Measurements from ENCODE around the gene ADSS1. TPM values are rescaled to one million over a fixed set of nuclear protein-coding genes. Genes with fewer than 3 reads are reported as not detected.
"Not testable (repeated sequence)": the region's sequence is repeated elsewhere in the genome, so short reads cannot be mapped to it uniquely, and the experiment has no call there.

Gene ADSS1
- total RNA-seq, 1 experiment from 2014 or later = 10.0 TPM

GRCh38 chr14:104750056-104750752 lies 26.2 kb downstream of the ADSS1 start:
- Mint-ChIP-seq H3K27ac (no peak overlapping the region), H3K36me3 (peaks cover 19% of the 10 kb centered on the region), H3K9me3 (peaks cover 22% of the 10 kb centered on the region), H3K27me3 (ENCODE audit: low read depth) (peaks cover 14% of the 10 kb centered on the region), H3K4me1 (peaks cover 11% of the 10 kb centered on the region), H3K4me3 (no peak overlapping the region)
- DNase-seq (ENCODE audit: low spot score) = no peak
- TF ChIP-seq ZMAT4 (CRISPR knock-in tag; IDR thresholded peaks at IDR 0.05) (no peak), AFF4 (CRISPR knock-in tag; IDR thresholded peaks at IDR 0.05; ENCODE audit: borderline replicate concordance) (no peak), NR2C2 (CRISPR knock-in tag; IDR thresholded peaks at IDR 0.05) (no peak), FOXK1 (CRISPR knock-in tag; IDR thresholded peaks at IDR 0.05) (no peak), NR1H2 (CRISPR knock-in tag; IDR thresholded peaks at IDR 0.05) (no peak), ZNF281 (CRISPR knock-in tag; IDR thresholded peaks at IDR 0.05) (no peak), MYBL2 (CRISPR knock-in tag; IDR thresholded peaks at IDR 0.05) (no peak), JAZF1 (CRISPR knock-in tag; IDR thresholded peaks at IDR 0.05) (no peak), ZNF219 (CRISPR knock-in tag; IDR thresholded peaks at IDR 0.05; ENCODE audit: borderline replicate concordance) (no peak)
- TF ChIP-seq, protein P1, sequence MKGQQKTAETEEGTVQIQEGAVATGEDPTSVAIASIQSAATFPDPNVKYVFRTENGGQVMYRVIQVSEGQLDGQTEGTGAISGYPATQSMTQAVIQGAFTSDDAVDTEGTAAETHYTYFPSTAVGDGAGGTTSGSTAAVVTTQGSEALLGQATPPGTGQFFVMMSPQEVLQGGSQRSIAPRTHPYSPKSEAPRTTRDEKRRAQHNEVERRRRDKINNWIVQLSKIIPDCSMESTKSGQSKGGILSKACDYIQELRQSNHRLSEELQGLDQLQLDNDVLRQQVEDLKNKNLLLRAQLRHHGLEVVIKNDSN (CRISPR knock-in tag; IDR thresholded peaks at IDR 0.05) = no peak
- CTCF ChIA-PET = interaction anchor here (0.8 to 2.4 kb wide), 3 partner anchors 19 to 76 kb away, joined by 4 to 11 read pairs (median 8); no protein-coding TSS in a partner anchor
- POLR2A ChIA-PET = no interaction called here
- no peak for ATAC-seq

- 0 out of 2 replicates have a peak, but pooled peaks have one; percentile 6 for TF ChIP-seq NFYB (CRISPR knock-in tag; conservative IDR thresholded peaks at IDR 0.05; ENCODE audit: low read depth)
- H3K4me1 Mint-ChIP-seq = peaks cover 11% of the 10 kb centered on the region
- POLR2A ChIA-PET; H3K27ac Mint-ChIP-seq; H3K4me3 Mint-ChIP-seq; DNase-seq (ENCODE audit: low spot score); ATAC-seq: not testable (repeated sequence)
- H3K36me3 Mint-ChIP-seq = peaks cover 19% of the 10 kb centered on the region
- CTCF ChIA-PET = interaction anchor here (0.8 to 2.4 kb wide), 4 partner anchors 18 to 76 kb away, joined by 4 to 11 read pairs (median 6); no protein-coding TSS in a partner anchor
- peaks cover 22% of the 10 kb centered on the region for H3K9me3 Mint-ChIP-seq
- peaks cover 14% of the 10 kb centered on the region for H3K27me3 Mint-ChIP-seq (ENCODE audit: low read depth)
Observed at GRCh38 chr14:104750753-104751057, 26.7 kb downstream of the ADSS1 start.

DNA sequence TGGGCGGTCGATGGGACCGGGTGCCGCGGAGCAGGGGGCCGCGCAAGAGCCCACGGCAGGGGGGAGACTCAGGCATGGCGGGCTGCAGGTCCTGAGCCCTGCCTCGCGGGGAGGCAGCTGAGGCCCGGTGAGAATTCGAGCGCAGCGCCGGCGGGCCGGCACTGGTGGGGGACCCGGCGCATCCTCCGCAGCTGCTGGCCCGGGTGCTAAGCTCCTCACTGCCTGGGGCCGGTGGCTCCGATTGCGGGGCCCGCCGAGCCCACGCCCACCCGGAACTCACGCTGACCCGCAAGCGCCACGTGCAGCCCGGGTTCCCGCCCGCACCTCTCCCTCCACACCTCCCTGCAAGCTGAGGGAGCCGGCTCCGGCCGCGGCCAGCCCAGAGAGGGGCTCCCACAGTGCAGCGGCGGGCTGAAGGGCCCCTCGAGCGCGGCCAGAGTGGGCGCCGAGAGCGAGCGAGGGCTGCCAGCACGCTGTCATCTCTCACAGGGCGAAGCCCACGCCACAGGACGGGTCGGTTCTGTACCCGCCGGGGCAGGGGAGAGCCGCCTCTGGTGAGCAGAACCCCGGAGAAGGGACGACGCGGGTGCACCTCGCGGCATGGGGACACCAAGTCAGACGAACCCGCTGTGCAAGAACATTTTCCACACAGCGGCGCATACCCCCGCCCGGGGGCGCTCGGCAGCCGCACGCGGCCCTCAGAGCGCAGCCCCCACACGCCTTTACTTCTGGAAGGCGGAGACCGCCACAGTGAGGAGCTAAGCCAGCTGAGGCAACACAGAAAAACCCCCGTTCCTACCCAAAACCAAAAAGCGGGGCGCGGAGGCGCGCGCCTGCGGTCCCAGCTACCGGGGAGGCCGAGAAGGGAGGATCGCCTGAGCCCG lies 27.8 kb downstream of the ADSS1 start:
- H3K4me1 Mint-ChIP-seq = peaks cover 11% of the 10 kb centered on the region
- TF ChIP-seq GTF2I (CRISPR knock-in tag; conservative IDR thresholded peaks at IDR 0.05) (peak; percentile 87), NR2C2 (CRISPR knock-in tag; IDR thresholded peaks at IDR 0.05) (no peak), ATF3 (CRISPR knock-in tag; conservative IDR thresholded peaks at IDR 0.05) (no peak), ZBTB21 (CRISPR knock-in tag; IDR thresholded peaks at IDR 0.05; ENCODE audit: borderline replicate concordance) (no peak)
- H3K27ac Mint-ChIP-seq = no peak overlapping the region
- H3K27me3 Mint-ChIP-seq (ENCODE audit: low read depth) = peaks cover 14% of the 10 kb centered on the region
- H3K9me3 Mint-ChIP-seq = peaks cover 22% of the 10 kb centered on the region
- ChIA-PET POLR2A (interaction anchor here (1.0 to 1.5 kb wide), 2 partner anchors 43 to 67 kb away, joined by 3 read pairs; no protein-coding TSS in a partner anchor), CTCF (interaction anchor here (0.6 to 3.4 kb wide), 23 partner anchors 11 to 218 kb away, joined by 3 to 62 read pairs (median 4); no protein-coding TSS in a partner anchor)
- peaks cover 24% of the 10 kb centered on the region for H3K36me3 Mint-ChIP-seq
- no peak for ATAC-seq
- DNase-seq (ENCODE audit: low spot score) = no peak
- peak overlapping the region; percentile 95 for H3K4me3 Mint-ChIP-seq
